Pancreas (tissue), 10 donors: ENCODE data around the gene SMYD5. TPM values are rescaled to one million over a fixed set of nuclear protein-coding genes. Genes with fewer than 3 reads are reported as not detected.

Source experiments
- ATAC-seq, 4 donors: fragments of 200-7000 bp; cut with Tn5 transposase; one replicate each; pipeline versions ENCODE4 v1.8.0 to v1.9.1; 2020; ENCODE audit warnings: mild to moderate bottlenecking in 4 of 4, moderate library complexity in 4 of 4
- DNase-seq, 6 donors: peaks; one replicate each; pipeline ENCODE4 v3.0.0-alpha.2; 2020
- FAIRE-seq: peaks from 2 replicates; lab custom pipeline; 2012; peaks lifted over from hg19 to GRCh38; lab: Jason Lieb, UNC
- H3K27ac ChIP-seq, 4 donors: fragments of 200-600 bp; sonication (generic); 1 replicate in 3 of 4; 2 replicates in 1 of 4; pipeline versions ENCODE4 v1.5.0 to v1.8.0; 2020
- H3K27me3 ChIP-seq, 4 donors: fragments of 200-600 bp; one replicate each; pipeline ENCODE4 v1.8.0; 2021
- H3K36me3 ChIP-seq, 3 donors: fragments of 200-600 bp; sonication (generic) in 1 of 3; one replicate each; pipeline versions ENCODE4 v1.5.0 to v1.8.0; 2020 to 2021
- H3K4me1 ChIP-seq, 3 donors: fragments of 200-600 bp; one replicate each; pipeline ENCODE4 v1.8.0; 2021
- H3K4me3 ChIP-seq, 4 donors: fragments of 200-600 bp; sonication (generic) in 2 of 4; one replicate each; pipeline versions ENCODE4 v1.5.0 to v1.8.0; 2020 to 2021
- H3K9me3 ChIP-seq, 4 donors: fragments of 200-600 bp; one replicate each; pipeline ENCODE4 v1.8.0; 2021
- CTCF ChIP-seq, 4 donors: fragments of 200-600 bp; sonication (generic) in 3 of 4; IDR thresholded peaks; one replicate each; pipeline versions ENCODE4 v1.5.0 to v1.8.0; 2021; ENCODE audit warnings: antibody characterized with exemption in 4 of 4
- WGBS, 2 donors: extraction: QIAGEN DNeasy Blood & Tissue Kit; methylation state at CpG; one replicate each; pipeline ENCODE4 v1.1.7; 2013; 5-methylcytosine and 5-hydroxymethylcytosine counted together
- intact Hi-C, 3 donors: fragments of 100-400 bp; cut with DNase I; formaldehyde crosslinking; loops; one replicate each; pipeline versions ENCODE4 v1.11.1 to v1.14.2; 2022
- polyA plus RNA-seq, 2 donors: library from polyadenylated mRNA; stranded (reverse); fragments of 200-250 nt; gene quantifications; one replicate each; pipeline ENCODE4 v1.2.3, GENCODE V29; 2013
- total RNA-seq, 6 donors: library from RNA; stranded (reverse); fragmentation: NEBNext Ultra II Directional in 4 of 6; extraction: Animal tissue kit (Norgen Biotek cat#: 25700) in 4 of 6; gene quantifications; one replicate each; pipeline versions ENCODE4 v1.2.1 to v1.2.4, GENCODE V29; 2021 to 2023
- donor health status: healthy with polysubstance abuse.
- donor health status: DM: no; HTN: no; CAD: no; lungs with moderate emphysema.
- donor health status: DM: no; HTN: no; CAD: no.
- donor health status: control.
- donor health status: control.
- donor health status: Bipolar disorder and iron deficiency.
- donor health status: DM: yes; HTN: yes; CAD: no.
- donor health status: DM: no; HTN: no; CAD: no.
- donor health status: DM: no; HTN: no; CAD: no.
- donor health status: DM: yes; HTN: yes; CAD: no.

The SMYD5 gene
- total and polyA plus RNA-seq, 8 donors, result 8.7 to 19.6 (median 12.9) TPM

- FAIRE-seq (no peak), ATAC-seq (peak in 1 of 4 donors; percentile 3), DNase-seq (no peak)
- Histone ChIP-seq H3K9me3 (no peaks in the 10 kb centered on the region), H3K4me1 (peaks cover 0 to 2% (median 0%) of the 10 kb centered on the region in 3 donors), H3K4me3 (peak overlapping the region in 3 of 4 donors; percentile 4 to 42 (median 29)), H3K36me3 (no peaks in the 10 kb centered on the region), H3K27ac (no peak overlapping the region), H3K27me3 (no peaks in the 10 kb centered on the region)
- 20 to 22% methylated on average over 20 to 22 of the region's 22 CpGs for WGBS, 2 donors
- no peak for TF ChIP-seq CTCF (IDR thresholded peaks at IDR 0.05)
- intact Hi-C loops, result no loop called here
Observed at GRCh38 chr2:73269686-73270465, 55.8 kb downstream of the SMYD5 start.

GRCh38 chr2:73272270-73272669 is 58.2 kb downstream of the SMYD5 start:
- intact Hi-C loops, result no loop called here
- Histone ChIP-seq H3K27me3 (no peaks in the 10 kb centered on the region), H3K9me3 (no peaks in the 10 kb centered on the region), H3K4me3 (no peak overlapping the region), H3K4me1 (peaks cover 0 to 2% (median 0%) of the 10 kb centered on the region in 3 donors), H3K27ac (no peak overlapping the region), H3K36me3 (no peaks in the 10 kb centered on the region)
- no peak for ATAC-seq
- TF ChIP-seq CTCF (IDR thresholded peaks at IDR 0.05), result no peak
- 88 to 89% methylated on average over 1 of the region's 1 CpG for whole genome bisulfite sequencing, 2 donors
- DNase-seq, result no peak
- FAIRE-seq, result no peak

Other genes with a start within 250 kb of the SMYD5 start
- gene SFXN5, start 142.5 kb upstream of the SMYD5 start, total RNA-seq, result 1 to 10 TPM; 2.6 to 8.4 (median 4.8) TPM
- gene SFXN5, start 142.5 kb upstream of the SMYD5 start, polyA plus RNA-seq, result 1 to 10 TPM; 5.3 to 7.0 TPM
- 10 to 100 TPM; 13.4 to 17.6 (median 16.2) TPM for gene RAB11FIP5, start 101.3 kb upstream of the SMYD5 start, total RNA-seq
- 10 to 100 TPM; 10.1 to 12.4 TPM for gene RAB11FIP5, start 101.3 kb upstream of the SMYD5 start, polyA plus RNA-seq
- gene NOTO, start 11.7 kb upstream of the SMYD5 start, total RNA-seq, result not detected
- gene NOTO, start 11.7 kb upstream of the SMYD5 start, polyA plus RNA-seq, result not detected
- gene PRADC1, start 19.0 kb downstream of the SMYD5 start, total RNA-seq, result 10 to 100 TPM; 10.5 to 16.7 (median 13.2) TPM
- gene PRADC1, start 19.0 kb downstream of the SMYD5 start, polyA plus RNA-seq, result 10 to 100 TPM; 19.1 to 20.9 TPM
- 100 to 1,000 TPM in 4 of 6 donors, 10 to 100 TPM in 2; 91.8 to 141 (median 118) TPM for gene CCT7, start 20.1 kb downstream of the SMYD5 start, total RNA-seq
- 10 to 100 TPM; 72.7 to 92.2 TPM for gene CCT7, start 20.1 kb downstream of the SMYD5 start, polyA plus RNA-seq
- gene FBXO41, start 70.2 kb downstream of the SMYD5 start, total RNA-seq, result 1 to 10 TPM; 2.2 to 4.0 (median 3.0) TPM
- 1 to 10 TPM; 4.9 to 6.9 TPM for gene FBXO41, start 70.2 kb downstream of the SMYD5 start, polyA plus RNA-seq
- under 1 TPM in 3 of 6 donors, not detected in 3; 0.09 to 0.18 (median 0.09) TPM for gene EGR4, start 79.3 kb downstream of the SMYD5 start, total RNA-seq
- under 1 TPM; 0.19 to 0.94 TPM for gene EGR4, start 79.3 kb downstream of the SMYD5 start, polyA plus RNA-seq
- gene ALMS1, start 171.6 kb downstream of the SMYD5 start, total RNA-seq, result 10 to 100 TPM; 12.0 to 19.8 (median 14.3) TPM
- 1 to 10 TPM; 7.8 to 8.5 TPM for gene ALMS1, start 171.6 kb downstream of the SMYD5 start, polyA plus RNA-seq